K562 (cell line): ENCODE data around the gene TRMT44. TPM values are rescaled to one million over a fixed set of nuclear protein-coding genes. Genes with fewer than 3 reads are reported as not detected.
A peak's percentile ranks its signal among the peaks of the same experiment; 100 is the strongest.

ENCODE experiments used
- ARID2 ChIP-seq: fragments of 450-650 bp; IDR thresholded peaks from 2 replicates; pipeline ENCODE4 v1.6.1; 2017; ENCODE audit warnings: antibody characterized with exemption, mild to moderate bottlenecking
- ARNT ChIP-seq, 2 experiments: fragments of 450-650 bp; IDR thresholded peaks; 2 replicates each; pipeline ENCODE4 v1.6.1; 2016; ENCODE audit warnings: mild to moderate bottlenecking in 1 of 2
- DMBX1 ChIP-seq: fragments of 250-450 bp; sonication (Bioruptor Pico); IDR thresholded peaks from 2 replicates; pipeline ENCODE4 v1.8.0; 2022; ENCODE audit warnings: inconsistent platforms, mild to moderate bottlenecking, moderate library complexity, borderline replicate concordance
- GATAD2A ChIP-seq: fragments of 450-650 bp; IDR thresholded peaks from 2 replicates; pipeline ENCODE4 v1.6.1; 2017
- KLF6 ChIP-seq: fragments of 250-450 bp; sonication (Bioruptor Pico); IDR thresholded peaks from 2 replicates; pipeline ENCODE4 v1.4.0; 2020; ENCODE audit warnings: mild to moderate bottlenecking, moderate library complexity, borderline replicate concordance
- MAFG ChIP-seq: fragments of 450-650 bp; conservative IDR thresholded peaks from 2 replicates; pipeline ENCODE4 v1.6.1; 2016; ENCODE audit warnings: missing genetic modification characterization, missing compliant biosample characterization
- MEF2D ChIP-seq: conservative IDR thresholded peaks from 2 replicates; pipeline ENCODE4 v1.6.1; 2016; ENCODE audit warnings: low read depth, missing genetic modification characterization, missing compliant biosample characterization
- NRF1 ChIP-seq, 2 experiments: fragments of 450-650 bp; IDR thresholded peaks in 1 of 2; conservative IDR thresholded peaks in 1 of 2; 2 replicates each; pipeline ENCODE4 v1.6.1; 2014; ENCODE audit warnings: mild to moderate bottlenecking in 2 of 2
- PML ChIP-seq: IDR thresholded peaks from 2 replicates; pipeline ENCODE4 v1.6.1; 2012; ENCODE audit warnings: low read length, inconsistent platforms
- SIN3A ChIP-seq, 2 experiments: fragments of 150-350 bp in 1 of 2; IDR thresholded peaks; 2 replicates each; pipeline ENCODE4 v1.6.1; 2011 to 2016; ENCODE audit warnings: borderline replicate concordance in 2 of 2, low read depth in 2 of 2, low read length in 2 of 2, mild to moderate bottlenecking in 2 of 2, moderate library complexity in 2 of 2; ENCODE audit not compliant: control insufficient read depth in 1 of 2
- TAF1 ChIP-seq: IDR thresholded peaks from 2 replicates; pipeline ENCODE4 v1.6.1; 2011; ENCODE audit warnings: mild to moderate bottlenecking, low read length, moderate library complexity; ENCODE audit not compliant: insufficient read depth, control insufficient read depth, severe bottlenecking; ENCODE audit errors: extremely low read depth
- TRIM24 ChIP-seq, 2 experiments: fragments of 450-650 bp; IDR thresholded peaks; 2 replicates each; pipeline ENCODE4 v1.6.1; 2016
- ZBTB7A ChIP-seq: IDR thresholded peaks from 2 replicates; pipeline ENCODE4 v1.6.1; 2011; ENCODE audit warnings: low read depth, mild to moderate bottlenecking, low read length, moderate library complexity, borderline replicate concordance; ENCODE audit not compliant: control insufficient read depth
- polyA plus RNA-seq, 8 experiments: library from polyadenylated mRNA; depleted of rRNA in 4 of 8; stranded (reverse) in 5 of 8; unstranded in 3 of 8; fragments of >200 nt; fragmentation: Nextera tagmentation in 2 of 8; fragmentation: Illumina TruSeq in 1 of 8; extraction: Ambion mirVana in 2 of 8; extraction: Trizol in 1 of 8; gene quantifications; 2 replicates each; pipeline versions ENCODE4 v1.2.1 to v1.2.3, GENCODE V29; 2011 to 2014; ENCODE audit warnings: inconsistent platforms in 1 of 8, missing spikeins in 1 of 8
- total RNA-seq, 7 experiments: library from RNA; depleted of rRNA in 6 of 7; stranded (reverse); fragments of >200 nt in 6 of 7; fragmentation: Illumina TruSeq in 2 of 7; extraction: Trizol in 2 of 7; gene quantifications; 2 replicates each; pipeline versions ENCODE4 v1.2.1 to v1.2.3, GENCODE V29; 2011 to 2021; ENCODE audit warnings: low replicate concordance in 1 of 7
- TF ChIP-seq, protein P1 (sequence below): sonication (generic); formaldehyde crosslinking; IDR thresholded peaks from 2 replicates; pipeline ENCODE4 v1.8.0; 2022; ENCODE audit warnings: mild to moderate bottlenecking, missing genetic modification reagents
- TF ChIP-seq, protein P2 (sequence below): fragments of 250-450 bp; sonication (Bioruptor Pico); IDR thresholded peaks from 2 replicates; pipeline ENCODE4 v1.5.0; 2021
- TF ChIP-seq, protein P3 (sequence below): fragments of 450-650 bp; IDR thresholded peaks from 2 replicates; pipeline ENCODE4 v1.6.1; 2016
- TF ChIP-seq, protein P4 (sequence below), 2 experiments: fragments of 450-650 bp; IDR thresholded peaks; 2 replicates each; pipeline ENCODE4 v1.6.1; 2016

The TRMT44 gene
- total and polyA plus RNA-seq, 9 of the 15 experiments (the other 6 are each of a cell fraction or from before 2014, with no cell fraction given) = 1.2 to 18.6 (median 10.0) TPM

DNA sequence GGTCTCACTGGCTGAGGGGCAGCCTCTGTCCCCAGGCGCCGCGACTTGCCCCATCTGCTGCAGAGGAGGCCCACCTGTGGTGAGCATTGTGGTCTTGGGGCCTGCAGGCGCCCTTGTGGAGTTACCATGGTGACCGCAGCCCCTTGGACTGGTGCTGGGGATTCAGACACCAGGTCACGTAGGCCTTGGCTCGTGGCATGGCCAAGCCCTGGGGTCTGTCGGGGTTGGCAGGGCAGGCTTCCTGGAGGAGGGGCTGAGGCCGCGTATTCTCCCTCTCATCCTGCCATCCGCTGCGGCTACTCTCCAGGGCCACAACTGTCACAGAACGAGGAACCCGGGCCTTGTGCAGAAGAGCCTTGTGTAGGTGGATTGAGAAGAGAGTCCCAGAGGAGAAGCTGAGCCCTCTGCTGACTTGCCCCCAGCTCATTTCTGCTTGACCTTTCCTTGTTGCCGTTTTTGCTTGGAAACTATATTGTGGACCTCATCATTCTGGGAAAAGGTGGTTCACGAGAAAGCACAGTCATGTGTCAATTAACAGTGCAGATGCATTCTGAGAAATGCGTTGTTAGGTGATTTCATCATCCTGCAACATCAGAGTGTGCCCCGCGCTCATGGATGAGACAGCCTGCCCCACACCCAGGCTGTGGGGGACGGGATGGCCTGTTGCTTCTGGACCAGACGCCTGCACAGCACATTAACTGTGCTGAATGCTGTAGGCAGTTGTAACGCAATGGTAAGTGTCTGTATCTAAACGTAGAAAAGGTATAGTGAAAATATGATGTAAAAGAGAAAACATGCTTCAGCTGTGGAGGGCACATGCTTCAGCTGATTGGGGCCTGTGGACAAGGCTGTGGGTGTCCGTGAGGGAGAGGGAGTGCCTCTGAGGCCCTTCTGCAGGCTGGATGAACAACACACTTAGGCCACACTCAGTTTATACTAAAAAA lies 38.5 kb downstream of the TRMT44 start (continued):
- TF ChIP-seq, protein P1, sequence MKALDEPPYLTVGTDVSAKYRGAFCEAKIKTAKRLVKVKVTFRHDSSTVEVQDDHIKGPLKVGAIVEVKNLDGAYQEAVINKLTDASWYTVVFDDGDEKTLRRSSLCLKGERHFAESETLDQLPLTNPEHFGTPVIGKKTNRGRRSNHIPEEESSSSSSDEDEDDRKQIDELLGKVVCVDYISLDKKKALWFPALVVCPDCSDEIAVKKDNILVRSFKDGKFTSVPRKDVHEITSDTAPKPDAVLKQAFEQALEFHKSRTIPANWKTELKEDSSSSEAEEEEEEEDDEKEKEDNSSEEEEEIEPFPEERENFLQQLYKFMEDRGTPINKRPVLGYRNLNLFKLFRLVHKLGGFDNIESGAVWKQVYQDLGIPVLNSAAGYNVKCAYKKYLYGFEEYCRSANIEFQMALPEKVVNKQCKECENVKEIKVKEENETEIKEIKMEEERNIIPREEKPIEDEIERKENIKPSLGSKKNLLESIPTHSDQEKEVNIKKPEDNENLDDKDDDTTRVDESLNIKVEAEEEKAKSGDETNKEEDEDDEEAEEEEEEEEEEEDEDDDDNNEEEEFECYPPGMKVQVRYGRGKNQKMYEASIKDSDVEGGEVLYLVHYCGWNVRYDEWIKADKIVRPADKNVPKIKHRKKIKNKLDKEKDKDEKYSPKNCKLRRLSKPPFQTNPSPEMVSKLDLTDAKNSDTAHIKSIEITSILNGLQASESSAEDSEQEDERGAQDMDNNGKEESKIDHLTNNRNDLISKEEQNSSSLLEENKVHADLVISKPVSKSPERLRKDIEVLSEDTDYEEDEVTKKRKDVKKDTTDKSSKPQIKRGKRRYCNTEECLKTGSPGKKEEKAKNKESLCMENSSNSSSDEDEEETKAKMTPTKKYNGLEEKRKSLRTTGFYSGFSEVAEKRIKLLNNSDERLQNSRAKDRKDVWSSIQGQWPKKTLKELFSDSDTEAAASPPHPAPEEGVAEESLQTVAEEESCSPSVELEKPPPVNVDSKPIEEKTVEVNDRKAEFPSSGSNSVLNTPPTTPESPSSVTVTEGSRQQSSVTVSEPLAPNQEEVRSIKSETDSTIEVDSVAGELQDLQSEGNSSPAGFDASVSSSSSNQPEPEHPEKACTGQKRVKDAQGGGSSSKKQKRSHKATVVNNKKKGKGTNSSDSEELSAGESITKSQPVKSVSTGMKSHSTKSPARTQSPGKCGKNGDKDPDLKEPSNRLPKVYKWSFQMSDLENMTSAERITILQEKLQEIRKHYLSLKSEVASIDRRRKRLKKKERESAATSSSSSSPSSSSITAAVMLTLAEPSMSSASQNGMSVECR (CRISPR knock-in tag) = peak; percentile 73; the same call in 1 of the 2 replicates
- TF ChIP-seq TRIM24 (IDR thresholded peaks at IDR 0.05) (peak; percentile 76 to 91; a peak in 3 of 4 replicates), ZBTB7A (no peak), DMBX1 (peak; percentile 94), TAF1 (peak; percentile 16), KLF6 (CRISPR knock-in tag) (peak; percentile 51), ARNT (IDR thresholded peaks at IDR 0.05) (peak in 1 of 2 experiments; percentile 65; a peak in 1 of 4 replicates), MEF2D (tag) (peak; percentile 48; the same call in 1 of the 2 replicates), MAFG (tag) (peak; percentile 78), GATAD2A (peak; percentile 52; the same call in 1 of the 2 replicates), NRF1 (conservative IDR thresholded peaks at IDR 0.05 in 1 of 2, IDR thresholded peaks at IDR 0.05 in 1 of 2) (peak; percentile 46 to 56; a peak in 3 of 4 replicates), ARID2 (no peak), SIN3A (IDR thresholded peaks at IDR 0.05; ENCODE audit: borderline replicate concordance in 2 of 2, control insufficient read depth in 1 of 2, low read depth in 2 of 2, low read length in 2 of 2) (no peak), PML (peak; percentile 39; the same call in 1 of the 2 replicates)
- TF ChIP-seq, protein P2, sequence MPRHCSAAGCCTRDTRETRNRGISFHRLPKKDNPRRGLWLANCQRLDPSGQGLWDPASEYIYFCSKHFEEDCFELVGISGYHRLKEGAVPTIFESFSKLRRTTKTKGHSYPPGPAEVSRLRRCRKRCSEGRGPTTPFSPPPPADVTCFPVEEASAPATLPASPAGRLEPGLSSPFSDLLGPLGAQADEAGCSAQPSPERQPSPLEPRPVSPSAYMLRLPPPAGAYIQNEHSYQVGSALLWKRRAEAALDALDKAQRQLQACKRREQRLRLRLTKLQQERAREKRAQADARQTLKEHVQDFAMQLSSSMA (CRISPR knock-in tag) = no peak
- TF ChIP-seq, protein P3, sequence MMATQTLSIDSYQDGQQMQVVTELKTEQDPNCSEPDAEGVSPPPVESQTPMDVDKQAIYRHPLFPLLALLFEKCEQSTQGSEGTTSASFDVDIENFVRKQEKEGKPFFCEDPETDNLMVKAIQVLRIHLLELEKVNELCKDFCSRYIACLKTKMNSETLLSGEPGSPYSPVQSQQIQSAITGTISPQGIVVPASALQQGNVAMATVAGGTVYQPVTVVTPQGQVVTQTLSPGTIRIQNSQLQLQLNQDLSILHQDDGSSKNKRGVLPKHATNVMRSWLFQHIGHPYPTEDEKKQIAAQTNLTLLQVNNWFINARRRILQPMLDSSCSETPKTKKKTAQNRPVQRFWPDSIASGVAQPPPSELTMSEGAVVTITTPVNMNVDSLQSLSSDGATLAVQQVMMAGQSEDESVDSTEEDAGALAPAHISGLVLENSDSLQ = peak; percentile 91
- TF ChIP-seq, protein P4, sequence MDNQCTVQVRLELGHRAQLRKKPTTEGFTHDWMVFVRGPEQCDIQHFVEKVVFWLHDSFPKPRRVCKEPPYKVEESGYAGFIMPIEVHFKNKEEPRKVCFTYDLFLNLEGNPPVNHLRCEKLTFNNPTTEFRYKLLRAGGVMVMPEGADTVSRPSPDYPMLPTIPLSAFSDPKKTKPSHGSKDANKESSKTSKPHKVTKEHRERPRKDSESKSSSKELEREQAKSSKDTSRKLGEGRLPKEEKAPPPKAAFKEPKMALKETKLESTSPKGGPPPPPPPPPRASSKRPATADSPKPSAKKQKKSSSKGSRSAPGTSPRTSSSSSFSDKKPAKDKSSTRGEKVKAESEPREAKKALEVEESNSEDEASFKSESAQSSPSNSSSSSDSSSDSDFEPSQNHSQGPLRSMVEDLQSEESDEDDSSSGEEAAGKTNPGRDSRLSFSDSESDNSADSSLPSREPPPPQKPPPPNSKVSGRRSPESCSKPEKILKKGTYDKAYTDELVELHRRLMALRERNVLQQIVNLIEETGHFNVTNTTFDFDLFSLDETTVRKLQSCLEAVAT (IDR thresholded peaks at IDR 0.05) = no peak
